NCI-H1417 treated with DMSO at 0.1 percent for 48 hours (cell line): Measurements from ENCODE around the gene SNX25.
"Not testable (repeated sequence)": the region's sequence is repeated elsewhere in the genome, so short reads cannot be mapped to it uniquely, and the experiment has no call there.

Source experiments
- DNase-seq: peaks from one replicate; lab custom pipeline; 2025; lab: John Stamatoyannopoulos, UW

SNX25 gene

GRCh38 chr4:185205073-185205472, 4.3 kb upstream of the SNX25 start:
- not testable (repeated sequence) for DNase-seq

GRCh38 chr4:185205697-185206342, 3.6 kb upstream of the SNX25 start:
- no peak for DNase-seq

- no peak for DNase-seq
Observed at GRCh38 chr4:185207466-185207865, 1.9 kb upstream of the SNX25 start.

GRCh38 chr4:185209852-185210101, 379 bp downstream of the SNX25 start:
- not testable (repeated sequence) for DNase-seq

- DNase-seq = no peak
Observed at GRCh38 chr4:185210102-185210981, 944 bp downstream of the SNX25 start.

- no peak for DNase-seq
Observed at GRCh38 chr4:185211035-185211434, 1.6 kb downstream of the SNX25 start.

GRCh38 chr4:185211641-185212040, 2.2 kb downstream of the SNX25 start:
- DNase-seq = no peak

GRCh38 chr4:185212581-185212980, 3.2 kb downstream of the SNX25 start:
- no peak for DNase-seq

GRCh38 chr4:185213877-185214276, 4.5 kb downstream of the SNX25 start:
- DNase-seq = no peak

GRCh38 chr4:185215261-185215660, 5.9 kb downstream of the SNX25 start:
- no peak for DNase-seq

GRCh38 chr4:185217408-185217975, 8.1 kb downstream of the SNX25 start:
- DNase-seq = no peak

GRCh38 chr4:185218312-185218711, 8.9 kb downstream of the SNX25 start:
- no peak for DNase-seq

GRCh38 chr4:185219551-185220344, 10.3 kb downstream of the SNX25 start:
- no peak for DNase-seq

- DNase-seq = no peak
Observed at GRCh38 chr4:185221491-185221890, 12.1 kb downstream of the SNX25 start.

- DNase-seq = no peak
Observed at GRCh38 chr4:185221912-185222311, 12.5 kb downstream of the SNX25 start.

GRCh38 chr4:185222598-185222997, 13.2 kb downstream of the SNX25 start:
- DNase-seq = no peak

- no peak for DNase-seq
Observed at GRCh38 chr4:185224597-185224996, 15.2 kb downstream of the SNX25 start.

- DNase-seq = no peak
Observed at GRCh38 chr4:185225940-185226339, 16.5 kb downstream of the SNX25 start.

- DNase-seq = no peak
Observed at GRCh38 chr4:185227131-185227551, 17.7 kb downstream of the SNX25 start.

- DNase-seq = no peak
Observed at GRCh38 chr4:185227713-185228278, 18.4 kb downstream of the SNX25 start.

- DNase-seq = no peak
Observed at GRCh38 chr4:185229021-185229818, 19.8 kb downstream of the SNX25 start.
